Measurements from ENCODE around the gene IPCEF1. TPM values are rescaled to one million over a fixed set of nuclear protein-coding genes. Genes with fewer than 3 reads are reported as not detected.

IPCEF1 gene
- polyA plus RNA-seq, 3 donors, result 14.7 to 29.7 (median 16.5) TPM

GRCh38 chr6:154156135-154156896, 200.3 kb downstream of the IPCEF1 start:
- no peaks in the 10 kb centered on the region for H3K9me3 Mint-ChIP-seq
- Histone ChIP-seq H3K9ac (ENCODE audit: insufficient read depth, low read length, poor library complexity, severe bottlenecking) (no peak overlapping the region), H3K4me2 (replicated peaks; ENCODE audit: extremely low read depth, low read length, poor library complexity, severe bottlenecking) (no peak overlapping the region), H3K4me3 (replicated peaks in 1 of 3; ENCODE audit: low read depth in 2 of 3, low read length in 3 of 3) (no peak overlapping the region), H3K79me2 (ENCODE audit: insufficient read depth, low read length) (no peaks in the 10 kb centered on the region), H4K20me1 (ENCODE audit: insufficient read depth, low read length) (peaks cover 34% of the 10 kb centered on the region), H2AFZ (ENCODE audit: insufficient read depth, low read depth, low read length, poor library complexity, severe bottlenecking) (no peak overlapping the region), H3K9me3 (replicated peaks in 1 of 2; ENCODE audit: control insufficient read depth in 1 of 2, insufficient read depth in 1 of 2, low read length in 2 of 2) (no peaks in the 10 kb centered on the region), H3K4me1 (ENCODE audit: control insufficient read depth in 1 of 2, insufficient read depth in 2 of 2, low read length in 2 of 2) (peaks cover 14 to 23% of the 10 kb centered on the region in 2 donors), H3K36me3 (replicated peaks in 1 of 2; ENCODE audit: control insufficient read depth in 1 of 2, insufficient read depth in 2 of 2, low read length in 2 of 2) (peaks cover 21 to 37% of the 10 kb centered on the region in 2 donors), H3K27ac (ENCODE audit: low read depth in 1 of 2, low read length in 2 of 2) (peak overlapping the region; percentile 2 to 54), H3K27me3 (ENCODE audit: control insufficient read depth in 2 of 2, insufficient read depth in 2 of 2, low read length in 2 of 2) (no peaks in the 10 kb centered on the region)
- peaks cover 28 to 39% of the 10 kb centered on the region in 2 donors for H3K36me3 Mint-ChIP-seq
- H3K27ac Mint-ChIP-seq, result peak overlapping the region in 6 of 7 donors; percentile 1 to 86 (median 62)
- peak overlapping the region in 1 of 2 donors; percentile 41 for H3K4me3 Mint-ChIP-seq
- H3K4me1 Mint-ChIP-seq, result peaks cover 33% of the 10 kb centered on the region
- WGBS (ENCODE audit: insufficient coverage), result 73% methylated on average over 3 of the region's 11 CpGs
- peaks cover 0 to 2% (median 0%) of the 10 kb centered on the region in 3 donors for H3K27me3 Mint-ChIP-seq (ENCODE audit: low read depth in 3 of 3)
- no peak for DNase-seq
- intact Hi-C loops (cut with micrococcal nuclease), result loop anchor here in 1 of 2 donors (5.0 kb wide), 1 partner anchor 121 kb away; no protein-coding TSS in a partner anchor
- TF ChIP-seq CTCF (IDR thresholded peaks at IDR 0.05), result peak; percentile 61

DNA sequence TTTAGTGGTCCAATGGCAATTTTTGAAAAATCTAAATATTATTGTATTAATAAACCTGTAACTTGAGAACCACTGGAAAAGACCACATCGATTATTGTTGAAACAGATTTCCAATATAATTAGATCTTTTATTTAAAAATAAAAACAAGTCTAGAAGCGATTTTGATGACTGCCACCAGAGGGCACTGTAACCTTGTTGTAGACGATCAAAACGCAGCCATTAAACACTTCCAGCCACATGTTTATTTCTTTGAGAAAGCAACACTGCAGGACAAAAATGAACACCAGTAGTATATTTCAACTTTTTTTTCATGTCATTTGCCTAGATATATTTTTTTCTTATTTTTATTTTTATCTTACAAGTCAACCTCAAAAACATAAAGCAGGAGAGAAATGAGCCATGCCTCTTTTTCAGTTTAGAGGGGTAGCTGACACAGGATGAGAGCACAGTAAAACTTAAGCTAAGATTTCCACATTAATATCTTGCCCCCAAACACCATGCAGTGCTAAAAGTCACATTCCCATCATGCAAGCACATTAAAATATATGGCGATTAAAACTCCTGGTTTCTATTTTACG, 202.1 kb downstream of the IPCEF1 start:
- H3K27ac ChIP-seq (ENCODE audit: low read depth in 1 of 2, low read length in 2 of 2), result no peak overlapping the region
- Mint-ChIP-seq H3K27ac (no peak overlapping the region), H3K9me3 (peaks cover 0 to 2% (median 0%) of the 10 kb centered on the region in 7 donors), H3K4me3 (no peak overlapping the region), H3K27me3 (ENCODE audit: low read depth in 3 of 3) (peaks cover 0 to 2% (median 2%) of the 10 kb centered on the region in 3 donors), H3K4me1 (peaks cover 25% of the 10 kb centered on the region), H3K36me3 (peaks cover 18 to 25% of the 10 kb centered on the region in 2 donors)
- no peaks in the 10 kb centered on the region for H3K9me3 ChIP-seq (replicated peaks in 1 of 2; ENCODE audit: control insufficient read depth in 1 of 2, insufficient read depth in 1 of 2, low read length in 2 of 2)
- H3K9ac ChIP-seq (ENCODE audit: insufficient read depth, low read length, poor library complexity, severe bottlenecking), result no peak overlapping the region
- WGBS (ENCODE audit: insufficient coverage), result 0% methylated on average over 1 of the region's 6 CpGs
- peaks cover 14 to 23% of the 10 kb centered on the region in 2 donors for H3K4me1 ChIP-seq (ENCODE audit: control insufficient read depth in 1 of 2, insufficient read depth in 2 of 2, low read length in 2 of 2)
- no peaks in the 10 kb centered on the region for H3K79me2 ChIP-seq (ENCODE audit: insufficient read depth, low read length)
- peak; percentile 83 for TF ChIP-seq CTCF (IDR thresholded peaks at IDR 0.05)
- no peak overlapping the region for H3K4me3 ChIP-seq (replicated peaks in 1 of 3; ENCODE audit: low read depth in 2 of 3, low read length in 3 of 3)
- no peak overlapping the region for H3K4me2 ChIP-seq (replicated peaks; ENCODE audit: extremely low read depth, low read length, poor library complexity, severe bottlenecking)
- intact Hi-C loops (cut with micrococcal nuclease), result loop anchor here in 1 of 2 donors (5.0 kb wide), 2 partner anchors 123 to 198 kb away; no protein-coding TSS in a partner anchor
- peaks cover 27% of the 10 kb centered on the region for H4K20me1 ChIP-seq (ENCODE audit: insufficient read depth, low read length)
- peak; percentile 55 to 71 (median 69) for DNase-seq
- H3K27me3 ChIP-seq (ENCODE audit: control insufficient read depth in 2 of 2, insufficient read depth in 2 of 2, low read length in 2 of 2), result no peaks in the 10 kb centered on the region
- H3K36me3 ChIP-seq (replicated peaks in 1 of 2; ENCODE audit: control insufficient read depth in 1 of 2, insufficient read depth in 2 of 2, low read length in 2 of 2), result peaks cover 13 to 29% of the 10 kb centered on the region in 2 donors
- H2AFZ ChIP-seq (ENCODE audit: insufficient read depth, low read depth, low read length, poor library complexity, severe bottlenecking), result no peak overlapping the region

Data from CD14-positive monocyte (primary cell).